ENCODE data around the gene SEPHS1.
"Not testable (repeated sequence)": the region's sequence is repeated elsewhere in the genome, so short reads cannot be mapped to it uniquely, and the experiment has no call there.

SEPHS1 gene

GRCh38 chr10:13365243-13365642, 17.1 kb upstream of the SEPHS1 start:
- no peak for DNase-seq (ENCODE audit: low read depth in 2 of 2)

- no peak for DNase-seq (ENCODE audit: low read depth in 2 of 2)
Measured at GRCh38 chr10:13360587-13360986, 12.5 kb upstream of the SEPHS1 start.

- DNase-seq (ENCODE audit: low read depth in 2 of 2), result no peak
Measured at GRCh38 chr10:13356392-13356791, 8.3 kb upstream of the SEPHS1 start.

GRCh38 chr10:13354783-13355182, 6.7 kb upstream of the SEPHS1 start:
- DNase-seq (ENCODE audit: low read depth in 2 of 2), result no peak

- DNase-seq (ENCODE audit: low read depth in 2 of 2), result no peak
Measured at GRCh38 chr10:13352519-13352918, 4.4 kb upstream of the SEPHS1 start.

GRCh38 chr10:13351340-13351915, 3.3 kb upstream of the SEPHS1 start:
- peak in 1 of 2 donors; percentile 10 for DNase-seq (ENCODE audit: low read depth in 2 of 2)

- no peak for DNase-seq (ENCODE audit: low read depth in 2 of 2)
Measured at GRCh38 chr10:13349463-13350274, 1.6 kb upstream of the SEPHS1 start.

GRCh38 chr10:13347500-13348156, 465 bp downstream of the SEPHS1 start:
- peak; percentile 49 to 78 for DNase-seq (ENCODE audit: low read depth in 2 of 2)

GRCh38 chr10:13347043-13347499, 1.0 kb downstream of the SEPHS1 start:
- no peak for DNase-seq (ENCODE audit: low read depth in 2 of 2)

GRCh38 chr10:13346283-13347042, 1.6 kb downstream of the SEPHS1 start:
- no peak for DNase-seq (ENCODE audit: low read depth in 2 of 2)

GRCh38 chr10:13340626-13341376, 7.3 kb downstream of the SEPHS1 start:
- peak in 1 of 2 donors; percentile 20 for DNase-seq (ENCODE audit: low read depth in 2 of 2)

GRCh38 chr10:13340068-13340467, 8.0 kb downstream of the SEPHS1 start:
- DNase-seq (ENCODE audit: low read depth in 2 of 2), result no peak

GRCh38 chr10:13338390-13339110, 9.5 kb downstream of the SEPHS1 start:
- no peak for DNase-seq (ENCODE audit: low read depth in 2 of 2)

GRCh38 chr10:13337827-13338196, 10.3 kb downstream of the SEPHS1 start:
- no peak for DNase-seq (ENCODE audit: low read depth in 2 of 2)

- DNase-seq (ENCODE audit: low read depth in 2 of 2), result no peak
Measured at GRCh38 chr10:13337128-13337826, 10.8 kb downstream of the SEPHS1 start.

GRCh38 chr10:13335881-13336280, 12.2 kb downstream of the SEPHS1 start:
- no peak for DNase-seq (ENCODE audit: low read depth in 2 of 2)

GRCh38 chr10:13334556-13334955, 13.5 kb downstream of the SEPHS1 start:
- no peak for DNase-seq (ENCODE audit: low read depth in 2 of 2)

GRCh38 chr10:13331646-13332045, 16.4 kb downstream of the SEPHS1 start:
- DNase-seq (ENCODE audit: low read depth in 2 of 2), result no peak

- DNase-seq (ENCODE audit: low read depth in 2 of 2), result not testable (repeated sequence)
Measured at GRCh38 chr10:13330980-13331379, 17.1 kb downstream of the SEPHS1 start.

- no peak for DNase-seq (ENCODE audit: low read depth in 2 of 2)
Measured at GRCh38 chr10:13329565-13329964, 18.5 kb downstream of the SEPHS1 start.

Measured in stimulated activated CD8-positive, alpha-beta memory T cell treated with anti-CD3 and anti-CD28 coated beads, Interleukin-7, amount 100 ng/mL, for 4 hours (primary cell).